Osteoblast (primary cell): ENCODE data around the gene GSTM5. TPM values are rescaled to one million over a fixed set of nuclear protein-coding genes. Genes with fewer than 3 reads are reported as not detected.
"Not testable (repeated sequence)": the region's sequence is repeated elsewhere in the genome, so short reads cannot be mapped to it uniquely, and the experiment has no call there.

Experiments used
- DNase-seq: peaks from one replicate; pipeline ENCODE4 v3.0.0; 2011; ENCODE audit warnings: low spot score, mixed read lengths; ENCODE audit not compliant: insufficient read length; ENCODE audit errors: missing footprints
- H2AFZ ChIP-seq: 2 replicates; pipeline ENCODE4 v1.6.0; 2011; ENCODE audit warnings: mild to moderate bottlenecking, low read length
- H3K27ac ChIP-seq: 2 replicates; pipeline ENCODE4 v1.5.1; 2011; ENCODE audit warnings: mild to moderate bottlenecking, low read depth, low read length, moderate library complexity
- H3K27me3 ChIP-seq: 2 replicates; pipeline ENCODE4 v1.6.0; 2012; ENCODE audit warnings: mild to moderate bottlenecking, control low read depth, inconsistent platforms, low read length, moderate library complexity; ENCODE audit not compliant: insufficient read depth
- H3K36me3 ChIP-seq: 2 replicates; pipeline ENCODE4 v1.5.1; 2011; ENCODE audit warnings: mild to moderate bottlenecking, low read length, control low read depth, moderate library complexity; ENCODE audit not compliant: insufficient read depth
- H3K4me1 ChIP-seq: 2 replicates; pipeline ENCODE4 v1.5.1; 2011; ENCODE audit warnings: mild to moderate bottlenecking, low read length, control low read depth, moderate library complexity; ENCODE audit not compliant: insufficient read depth
- H3K4me2 ChIP-seq: 2 replicates; pipeline ENCODE4 v1.6.0; 2011; ENCODE audit warnings: mild to moderate bottlenecking, low read length; ENCODE audit not compliant: insufficient read depth
- H3K4me3 ChIP-seq: fragments of 200-600 bp; sonication (generic); 3 replicates; pipeline ENCODE4 v1.5.1; 2012; ENCODE audit warnings: mild to moderate bottlenecking, low read length, inconsistent platforms; ENCODE audit not compliant: insufficient read depth
- H3K79me2 ChIP-seq: 2 replicates; pipeline ENCODE4 v1.6.0; 2012; ENCODE audit warnings: mild to moderate bottlenecking, low read length, control low read depth, inconsistent platforms; ENCODE audit not compliant: insufficient read depth
- H3K9me3 ChIP-seq: 2 replicates; pipeline ENCODE4 v1.5.1; 2011; ENCODE audit warnings: low read depth, low read length, control low read depth
- H4K20me1 ChIP-seq: 2 replicates; pipeline ENCODE4 v1.6.0; 2012; ENCODE audit warnings: mild to moderate bottlenecking, low read length, control low read depth; ENCODE audit not compliant: insufficient read depth
- total RNA-seq: library from RNA; depleted of rRNA; stranded (reverse); fragments of >200 nt; gene quantifications from 2 replicates; pipeline ENCODE4 v1.2.3, GENCODE V29; 2012
- TF ChIP-seq, protein P1 (sequence below): IDR thresholded peaks from 2 replicates; pipeline ENCODE4 v1.5.1; 2011; ENCODE audit warnings: mild to moderate bottlenecking, low read depth, low read length, moderate library complexity; ENCODE audit errors: extremely low read depth

The GSTM5 gene
- total RNA-seq, 1 donor = 4.3 TPM

DNA sequence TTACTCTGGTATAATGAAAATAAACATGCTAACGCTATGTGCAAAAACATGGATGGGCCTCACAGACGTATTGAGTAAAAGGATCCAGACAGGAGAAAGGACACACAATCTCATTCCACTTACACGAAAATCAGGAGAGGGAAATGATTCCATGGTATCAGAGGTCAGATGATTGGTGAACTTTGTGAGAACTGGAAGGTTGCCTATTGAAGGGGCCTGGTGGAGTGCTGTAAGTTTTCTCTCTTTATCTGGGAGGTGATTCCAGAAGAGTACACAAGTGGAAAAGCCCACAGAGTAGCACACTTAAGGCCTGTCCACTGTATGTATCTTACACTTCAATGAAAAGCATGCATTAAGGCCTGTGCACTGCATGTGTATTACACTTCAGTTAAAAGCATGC is 34.6 kb upstream of the GSTM5 start:
- no peaks in the 10 kb centered on the region for H3K36me3 ChIP-seq
- H3K9me3 ChIP-seq = no peaks in the 10 kb centered on the region
- H2AFZ ChIP-seq = no peak overlapping the region
- H3K79me2 ChIP-seq = no peaks in the 10 kb centered on the region
- DNase-seq = no peak
- H3K4me1 ChIP-seq = no peaks in the 10 kb centered on the region
- H3K4me3 ChIP-seq = no peak overlapping the region
- H4K20me1 ChIP-seq = no peaks in the 10 kb centered on the region
- TF ChIP-seq, protein P1, sequence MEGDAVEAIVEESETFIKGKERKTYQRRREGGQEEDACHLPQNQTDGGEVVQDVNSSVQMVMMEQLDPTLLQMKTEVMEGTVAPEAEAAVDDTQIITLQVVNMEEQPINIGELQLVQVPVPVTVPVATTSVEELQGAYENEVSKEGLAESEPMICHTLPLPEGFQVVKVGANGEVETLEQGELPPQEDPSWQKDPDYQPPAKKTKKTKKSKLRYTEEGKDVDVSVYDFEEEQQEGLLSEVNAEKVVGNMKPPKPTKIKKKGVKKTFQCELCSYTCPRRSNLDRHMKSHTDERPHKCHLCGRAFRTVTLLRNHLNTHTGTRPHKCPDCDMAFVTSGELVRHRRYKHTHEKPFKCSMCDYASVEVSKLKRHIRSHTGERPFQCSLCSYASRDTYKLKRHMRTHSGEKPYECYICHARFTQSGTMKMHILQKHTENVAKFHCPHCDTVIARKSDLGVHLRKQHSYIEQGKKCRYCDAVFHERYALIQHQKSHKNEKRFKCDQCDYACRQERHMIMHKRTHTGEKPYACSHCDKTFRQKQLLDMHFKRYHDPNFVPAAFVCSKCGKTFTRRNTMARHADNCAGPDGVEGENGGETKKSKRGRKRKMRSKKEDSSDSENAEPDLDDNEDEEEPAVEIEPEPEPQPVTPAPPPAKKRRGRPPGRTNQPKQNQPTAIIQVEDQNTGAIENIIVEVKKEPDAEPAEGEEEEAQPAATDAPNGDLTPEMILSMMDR = no peak
- H3K27ac ChIP-seq = no peak overlapping the region
- H3K4me2 ChIP-seq = no peak overlapping the region
- no peaks in the 10 kb centered on the region for H3K27me3 ChIP-seq

DNA sequence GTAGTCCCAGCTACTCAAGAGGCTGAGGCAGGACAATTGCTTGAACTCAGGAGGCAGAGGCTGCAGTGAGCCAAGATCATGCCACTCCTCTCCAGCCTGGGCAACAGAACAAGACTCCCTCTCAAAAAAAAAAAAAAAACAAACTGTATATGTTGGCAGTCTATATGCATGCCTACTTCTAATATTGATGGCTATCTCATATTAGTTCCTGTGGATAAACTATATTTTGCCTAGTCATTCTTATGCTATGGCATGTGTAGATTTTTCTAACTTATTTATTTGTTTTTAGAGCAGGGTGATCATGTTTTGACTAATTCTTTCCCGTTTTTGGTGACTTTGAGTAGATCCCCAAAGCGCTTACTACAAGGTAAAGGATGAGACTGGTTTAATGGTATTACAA is 33.4 kb upstream of the GSTM5 start:
- not testable (repeated sequence) for H3K4me3 ChIP-seq, DNase-seq, H4K20me1 ChIP-seq, H3K27me3 ChIP-seq, H3K4me1 ChIP-seq, H3K27ac ChIP-seq, H2AFZ ChIP-seq, H3K79me2 ChIP-seq, H3K36me3 ChIP-seq, H3K4me2 ChIP-seq, H3K9me3 ChIP-seq

DNA sequence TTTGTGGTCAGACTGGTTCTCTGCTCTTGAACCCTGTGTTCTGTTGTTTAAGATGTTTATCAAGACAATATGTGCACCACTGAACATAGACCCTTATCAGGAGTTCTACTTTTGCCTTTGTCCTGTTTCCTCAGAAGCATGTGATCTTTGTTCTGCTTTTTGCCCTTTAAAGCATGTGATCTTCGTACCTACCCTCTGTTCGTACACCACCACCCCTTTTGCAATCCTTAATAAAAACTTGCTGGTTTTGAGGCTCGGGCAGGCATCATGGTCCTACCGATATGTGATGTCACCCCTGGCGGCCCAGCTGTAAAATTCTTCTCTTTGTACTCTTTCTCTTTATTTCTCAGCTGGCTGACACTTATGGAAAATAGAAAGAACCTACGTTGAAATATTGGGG is 27.3 kb upstream of the GSTM5 start:
- H4K20me1 ChIP-seq, H3K4me1 ChIP-seq, H2AFZ ChIP-seq, H3K79me2 ChIP-seq, H3K4me2 ChIP-seq, H3K36me3 ChIP-seq, H3K4me3 ChIP-seq, H3K27ac ChIP-seq, H3K9me3 ChIP-seq, H3K27me3 ChIP-seq, DNase-seq: not testable (repeated sequence)

DNA sequence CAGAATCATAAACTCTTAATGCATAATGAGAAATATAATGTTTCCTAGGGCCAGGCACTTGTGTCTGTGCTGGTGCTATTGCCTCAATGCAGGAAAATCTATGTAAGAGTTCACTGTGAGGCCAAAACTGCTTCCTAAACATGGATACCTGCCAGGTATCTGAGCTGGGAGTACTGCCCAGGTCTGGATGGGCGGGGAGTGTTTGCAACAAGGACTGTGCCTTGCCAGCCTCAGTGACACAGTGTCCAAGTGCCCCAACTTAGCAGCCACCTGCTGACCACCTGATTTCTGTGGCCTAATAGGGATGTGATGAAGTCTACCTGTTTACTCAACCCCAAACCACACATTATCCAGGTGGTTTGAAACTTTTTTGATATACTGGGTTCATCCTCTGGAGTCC is 26.7 kb upstream of the GSTM5 start:
- not testable (repeated sequence) for H3K27me3 ChIP-seq, H3K27ac ChIP-seq, DNase-seq, H3K4me2 ChIP-seq, H3K79me2 ChIP-seq, H3K36me3 ChIP-seq, H3K4me3 ChIP-seq, H2AFZ ChIP-seq, H3K9me3 ChIP-seq, H3K4me1 ChIP-seq, H4K20me1 ChIP-seq

DNA sequence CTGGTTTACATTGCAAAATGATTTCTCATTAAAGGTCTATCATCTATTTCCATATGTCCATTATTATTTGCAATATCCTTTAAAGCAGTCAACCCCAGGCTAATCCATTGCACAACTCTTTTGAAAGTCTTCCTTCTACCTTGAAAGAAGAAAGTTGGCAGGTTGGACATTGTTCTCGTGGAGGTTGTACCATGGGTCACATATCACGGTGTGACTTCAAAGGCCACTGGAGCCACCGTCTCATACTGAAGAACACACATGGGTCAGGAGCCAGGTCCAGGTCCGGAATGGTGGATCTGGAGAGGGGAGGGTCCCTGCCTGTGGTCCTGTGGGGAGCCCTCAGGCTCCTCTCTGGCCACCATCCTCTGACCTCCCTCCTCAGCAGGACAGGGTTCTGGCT is 26.2 kb upstream of the GSTM5 start:
- DNase-seq, H3K36me3 ChIP-seq, H4K20me1 ChIP-seq, H2AFZ ChIP-seq, H3K27me3 ChIP-seq, H3K4me3 ChIP-seq, H3K27ac ChIP-seq, H3K79me2 ChIP-seq, H3K9me3 ChIP-seq, H3K4me1 ChIP-seq, H3K4me2 ChIP-seq: not testable (repeated sequence)

DNA sequence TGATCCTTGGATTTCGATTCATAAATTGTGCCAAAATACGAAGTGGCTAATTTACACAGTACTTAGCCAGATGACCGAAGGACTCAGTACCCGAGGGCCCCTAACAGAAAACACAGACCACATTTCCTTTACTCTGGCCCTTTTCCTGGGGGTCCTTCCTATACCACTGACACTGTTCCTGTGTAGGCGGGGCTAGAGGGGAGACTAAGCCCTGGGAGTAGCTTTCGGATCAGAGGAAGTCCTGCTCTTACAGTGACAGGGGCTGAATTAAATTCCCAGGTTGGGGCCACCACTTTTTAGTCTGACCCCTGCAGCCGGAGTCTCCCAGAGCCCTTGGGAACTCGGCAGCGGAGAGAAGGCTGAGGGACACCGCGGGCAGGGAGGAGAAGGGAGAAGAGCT is 24.9 kb upstream of the GSTM5 start:
- not testable (repeated sequence) for H3K36me3 ChIP-seq, H3K4me1 ChIP-seq, H3K79me2 ChIP-seq, H3K27ac ChIP-seq, H4K20me1 ChIP-seq, H3K9me3 ChIP-seq, DNase-seq, H3K27me3 ChIP-seq
- Histone ChIP-seq H3K4me3 (peak overlapping the region; percentile 61), H2AFZ (peak overlapping the region; percentile 59), H3K4me2 (peak overlapping the region; percentile 76)
